H1 (cell line): ENCODE results near the gene CYBA. TPM values are rescaled to one million over a fixed set of nuclear protein-coding genes. Genes with fewer than 3 reads are reported as not detected.

Experiments
- CTCF ChIA-PET: fragments of 300-600 bp; sonication (Branson Sonifier 250); formaldehyde crosslinking; loops from one replicate; lab custom pipeline; 2021; ENCODE audit not compliant: partially characterized antibody; lab: Charles Lee
- POLR2A ChIA-PET: fragments of 300-600 bp; sonication (Branson Sonifier 250); formaldehyde crosslinking; loops from one replicate; lab custom pipeline; 2021; ENCODE audit warnings: inconsistent platforms; ENCODE audit not compliant: partially characterized antibody; lab: Charles Lee
- DNase-seq, 2 experiments: peaks; one replicate each; pipeline versions ENCODE4 v3.0.0 to v3.0.0-alpha.2; 2010 to 2022; ENCODE audit warnings: low spot score in 2 of 2, low read depth in 1 of 2, mixed read lengths in 1 of 2
- FAIRE-seq: peaks from 2 replicates; lab custom pipeline; 2011; peaks lifted over from hg19 to GRCh38; lab: Jason Lieb, UNC
- H2AFZ ChIP-seq: 2 replicates; pipeline ENCODE4 v1.8.1; 2012; ENCODE audit warnings: low read length, inconsistent platforms
- H2AK5ac ChIP-seq: 2 replicates; pipeline ENCODE4 v1.6.1; 2013; ENCODE audit warnings: low read depth, low read length
- H2BK120ac ChIP-seq: replicated peaks from 2 replicates; pipeline ENCODE3; 2013; ENCODE audit warnings: low read depth, low read length, inconsistent platforms
- H2BK12ac ChIP-seq: 2 replicates; pipeline ENCODE4 v1.6.1; 2013; ENCODE audit warnings: low read depth, low read length
- H2BK15ac ChIP-seq: 2 replicates; pipeline ENCODE4 v1.6.1; 2013; ENCODE audit warnings: low read length
- H2BK20ac ChIP-seq: 2 replicates; pipeline ENCODE4 v1.6.1; 2013; ENCODE audit warnings: low read length
- H2BK5ac ChIP-seq: 2 replicates; pipeline ENCODE4 v1.6.1; 2013; ENCODE audit warnings: low read depth, low read length
- H3K14ac ChIP-seq: 2 replicates; pipeline ENCODE4 v1.6.1; 2013; ENCODE audit warnings: inconsistent platforms; ENCODE audit not compliant: insufficient read length
- H3K18ac ChIP-seq: 2 replicates; pipeline ENCODE4 v1.6.1; 2013; ENCODE audit warnings: low read length; ENCODE audit errors: extremely low read depth
- H3K23ac ChIP-seq: 2 replicates; pipeline ENCODE4 v1.6.1; 2013; ENCODE audit warnings: inconsistent platforms; ENCODE audit not compliant: insufficient read length
- H3K23me2 ChIP-seq: 2 replicates; pipeline ENCODE4 v1.6.1; 2013; ENCODE audit warnings: low read depth, low read length
- H3K27ac ChIP-seq: 2 replicates; pipeline ENCODE4 v1.6.1; 2011; ENCODE audit warnings: low read depth, low read length, inconsistent platforms
- H3K27me3 ChIP-seq, 4 experiments: replicated peaks in 1 of 4; 1 replicate in 1 of 4; 2 replicates in 3 of 4; pipeline versions ENCODE4 v1.6.1 to v1.8.1; 2011 to 2013; ENCODE audit warnings: low read length in 3 of 4, mild to moderate bottlenecking in 3 of 4, inconsistent platforms in 2 of 4, mixed read lengths in 2 of 4, moderate library complexity in 1 of 4; ENCODE audit not compliant: control insufficient read depth in 3 of 4, insufficient read depth in 3 of 4; ENCODE audit errors: extremely low read depth in 1 of 4
- H3K36me3 ChIP-seq, 4 experiments: 2 replicates each; pipeline versions ENCODE4 v1.6.1 to v1.8.1; 2011 to 2013; ENCODE audit warnings: mild to moderate bottlenecking in 4 of 4, low read length in 3 of 4, moderate library complexity in 2 of 4, control low read depth in 1 of 4, inconsistent platforms in 1 of 4; ENCODE audit not compliant: insufficient read depth in 4 of 4, control insufficient read depth in 2 of 4
- H3K4ac ChIP-seq: replicated peaks from 2 replicates; pipeline ENCODE3; 2013; ENCODE audit warnings: low read length, low read depth, mixed read lengths, inconsistent platforms; ENCODE audit not compliant: insufficient read length
- H3K4me1 ChIP-seq, 4 experiments: replicated peaks in 1 of 4; 1 replicate in 1 of 4; 2 replicates in 3 of 4; pipeline versions ENCODE4 v1.6.1 to v1.8.1; 2011 to 2013; ENCODE audit warnings: low read length in 3 of 4, inconsistent platforms in 2 of 4, mixed read lengths in 1 of 4; ENCODE audit not compliant: insufficient read depth in 4 of 4, control insufficient read depth in 3 of 4
- H3K4me2 ChIP-seq, 2 experiments: 2 replicates each; pipeline versions ENCODE4 v1.6.1 to v1.8.1; 2011 to 2013; ENCODE audit warnings: low read depth in 2 of 2, low read length in 2 of 2, control low read depth in 1 of 2, inconsistent platforms in 1 of 2, mild to moderate bottlenecking in 1 of 2; ENCODE audit not compliant: insufficient read depth in 1 of 2
- H3K4me3 ChIP-seq, 4 experiments: fragments of 200-600, 300-600 bp in 1 of 4; sonication (generic), shearing (Covaris generic), sonication (Bioruptor Twin) in 1 of 4; 2 replicates each; pipeline versions ENCODE4 v1.5.1 to v1.8.1; 2011 to 2016; ENCODE audit warnings: low read length in 4 of 4, low read depth in 3 of 4, control low read depth in 2 of 4, inconsistent platforms in 2 of 4, mild to moderate bottlenecking in 2 of 4, mixed read lengths in 1 of 4, moderate library complexity in 1 of 4; ENCODE audit not compliant: insufficient read depth in 2 of 4; ENCODE audit errors: extremely low read depth in 1 of 4
- H3K56ac ChIP-seq: replicated peaks from 2 replicates; pipeline ENCODE3; 2013; ENCODE audit warnings: low read depth, mild to moderate bottlenecking, mixed read lengths, low read length, inconsistent platforms; ENCODE audit not compliant: insufficient read length
- H3K79me1 ChIP-seq: 2 replicates; pipeline ENCODE4 v1.6.1; 2013; ENCODE audit warnings: low read depth, low read length, control low read depth
- H3K79me2 ChIP-seq, 2 experiments: 2 replicates each; pipeline versions ENCODE4 v1.6.1 to v1.8.1; 2012 to 2013; ENCODE audit warnings: low read length in 2 of 2, mild to moderate bottlenecking in 2 of 2, inconsistent platforms in 1 of 2; ENCODE audit not compliant: insufficient read depth in 2 of 2, control insufficient read depth in 1 of 2
- H3K9ac ChIP-seq, 4 experiments: replicated peaks in 1 of 4; 1 replicate in 1 of 4; 2 replicates in 3 of 4; pipeline versions ENCODE4 v1.6.1 to v1.8.1; 2011 to 2013; ENCODE audit warnings: low read depth in 3 of 4, low read length in 3 of 4, control low read depth in 2 of 4, mild to moderate bottlenecking in 2 of 4, moderate library complexity in 2 of 4, inconsistent platforms in 1 of 4; ENCODE audit errors: extremely low read depth in 1 of 4
- H3K9me3 ChIP-seq, 2 experiments: 2 replicates each; pipeline versions ENCODE4 v1.6.1 to v1.8.1; 2012 to 2013; ENCODE audit warnings: mild to moderate bottlenecking in 2 of 2, moderate library complexity in 2 of 2, control low read depth in 1 of 2, inconsistent platforms in 1 of 2, low read depth in 1 of 2, low read length in 1 of 2, mixed read lengths in 1 of 2; ENCODE audit not compliant: insufficient read depth in 2 of 2
- H4K20me1 ChIP-seq, 2 experiments: replicated peaks in 1 of 2; 2 replicates each; pipeline versions ENCODE3 to v1.8.1; 2011 to 2013; ENCODE audit warnings: inconsistent platforms in 2 of 2, low read length in 2 of 2, mild to moderate bottlenecking in 1 of 2; ENCODE audit not compliant: insufficient read depth in 2 of 2, control insufficient read depth in 1 of 2
- H4K5ac ChIP-seq: 2 replicates; pipeline ENCODE4 v1.6.1; 2013; ENCODE audit warnings: low read length, low read depth, mixed read lengths, inconsistent platforms; ENCODE audit not compliant: insufficient read length
- H4K8ac ChIP-seq: 2 replicates; pipeline ENCODE4 v1.8.0; 2013; ENCODE audit warnings: mild to moderate bottlenecking, moderate library complexity, low read length, inconsistent platforms; ENCODE audit not compliant: insufficient read depth; ENCODE audit errors: extremely low read depth
- H4K91ac ChIP-seq: replicated peaks from 2 replicates; pipeline ENCODE3; 2013; ENCODE audit warnings: low read length, mixed read lengths, inconsistent platforms; ENCODE audit not compliant: insufficient read length
- ATF3 ChIP-seq: IDR thresholded peaks from 2 replicates; pipeline ENCODE4 v1.6.1; 2011; ENCODE audit warnings: low read depth, mild to moderate bottlenecking, low read length; ENCODE audit not compliant: insufficient read depth
- CTCF ChIP-seq, 3 experiments: IDR thresholded peaks; 1 replicate in 2 of 3; 2 replicates in 1 of 3; pipeline versions ENCODE4 v1.5.1 to v1.6.1; 2011; ENCODE audit warnings: low read length in 3 of 3, mild to moderate bottlenecking in 3 of 3, inconsistent platforms in 2 of 3, low read depth in 1 of 3, moderate library complexity in 1 of 3; ENCODE audit not compliant: insufficient read depth in 1 of 3; ENCODE audit errors: control extremely low read depth in 1 of 3
- GABPA ChIP-seq: IDR thresholded peaks from 2 replicates; pipeline ENCODE4 v1.6.1; 2011; ENCODE audit warnings: mild to moderate bottlenecking, low read length, moderate library complexity, borderline replicate concordance; ENCODE audit not compliant: insufficient read depth
- JUND ChIP-seq: IDR thresholded peaks from 2 replicates; pipeline ENCODE4 v1.6.1; 2011; ENCODE audit warnings: mild to moderate bottlenecking, improper control_type of control experiment, low read length
- MAX ChIP-seq: IDR thresholded peaks from 2 replicates; pipeline ENCODE4 v1.6.1; 2012; ENCODE audit warnings: inconsistent platforms
- RBBP5 ChIP-seq: IDR thresholded peaks from 2 replicates; pipeline ENCODE4 v1.7.1; 2012; ENCODE audit warnings: low read depth, mild to moderate bottlenecking, inconsistent platforms, low read length, moderate library complexity, borderline replicate concordance
- RNF2 ChIP-seq: fragments of 200-900, 300-1000 bp; sonication (generic); IDR thresholded peaks from 2 replicates; pipeline ENCODE4 v1.7.1; 2016; ENCODE audit warnings: borderline replicate concordance, low read depth, mild to moderate bottlenecking, antibody characterized with exemption, low read length; ENCODE audit not compliant: poor library complexity, severe bottlenecking; ENCODE audit errors: missing control alignments
- YY1 ChIP-seq: IDR thresholded peaks from 2 replicates; pipeline ENCODE4 v1.6.1; 2011; ENCODE audit warnings: low read depth, mild to moderate bottlenecking, low read length
- ZNF274 ChIP-seq: IDR thresholded peaks from 2 replicates; pipeline ENCODE4 v1.7.0; 2012; ENCODE audit warnings: low read length, borderline replicate concordance; ENCODE audit errors: extremely low read depth
- WGBS, 2 experiments: shearing (Covaris generic) in 1 of 2; methylation state at CpG; one replicate each; pipeline versions ENCODE4 v1.1.6 to v1.1.7; 2013 to 2015; ENCODE audit warnings: low lambda C conversion rate in 2 of 2, mixed read lengths in 2 of 2, inconsistent platforms in 1 of 2, low coverage in 1 of 2, missing lambda C conversion rate in 1 of 2; ENCODE audit not compliant: insufficient replicate concordance in 2 of 2, insufficient coverage in 1 of 2, insufficient read length in 1 of 2; ENCODE audit errors: extremely low coverage in 1 of 2, missing lambda C conversion rate in 1 of 2; 5-methylcytosine and 5-hydroxymethylcytosine counted together
- polyA plus RNA-seq, 7 experiments: library from polyadenylated mRNA; depleted of rRNA in 3 of 7; stranded (reverse) in 5 of 7; unstranded in 2 of 7; fragments of >200 nt in 5 of 7; fragments of 200-250 nt in 2 of 7; gene quantifications; 1 replicate in 5 of 7; 2 replicates in 1 of 7; 4 replicates in 1 of 7; pipeline versions ENCODE4 v1.2.1 to v1.2.3, GENCODE V29; 2011 to 2013; ENCODE audit warnings: missing spikeins in 2 of 7, mixed read lengths in 2 of 7
- total RNA-seq: library from RNA; stranded (reverse); fragmentation: NEBNext Ultra II Directional; extraction: Animal tissue kit (Norgen Biotek cat#: 25700); gene quantifications from 2 replicates; pipeline ENCODE4 v1.2.1, GENCODE V29; 2021

CYBA gene
- total and polyA plus RNA-seq, 2 of the 8 experiments (the other 6 are each of a cell fraction or from before 2014, with no cell fraction given), result 136 to 254 TPM

GRCh38 chr16:88658714-88659113 lies 7.9 kb upstream of the CYBA start:
- Histone ChIP-seq H3K4me3 (no peak overlapping the region), H3K9me3 (no peaks in the 10 kb centered on the region), H4K5ac (no peak overlapping the region), H3K79me2 (peaks cover 0 to 33% of the 10 kb centered on the region in 2 experiments; a peak in 3 of 4 replicates), H3K56ac (no peak overlapping the region), H3K18ac (no peak overlapping the region), H3K23ac (no peak overlapping the region), H3K9ac (no peak overlapping the region), H3K36me3 (peaks cover 3 to 22% (median 4%) of the 10 kb centered on the region in 4 experiments; a peak in 7 of 8 replicates), H3K23me2 (peaks cover 7% of the 10 kb centered on the region; the same call in 1 of the 2 replicates), H2BK20ac (no peak overlapping the region), H4K91ac (no peak overlapping the region), H2AFZ (no peak overlapping the region), H3K4me1 (peaks cover 0 to 3% (median 0%) of the 10 kb centered on the region in 4 experiments; a peak in 2 of 7 replicates), H3K4me2 (no peak overlapping the region), H3K4ac (no peak overlapping the region), H4K8ac (no peak overlapping the region), H3K79me1 (peaks cover 2% of the 10 kb centered on the region; the same call in 1 of the 2 replicates), H4K20me1 (peaks cover 2 to 27% of the 10 kb centered on the region in 2 experiments), H2BK120ac (no peak overlapping the region), H3K14ac (no peak overlapping the region), H3K27ac (no peak overlapping the region), H3K27me3 (no peaks in the 10 kb centered on the region), H2BK12ac (no peak overlapping the region), H2BK5ac (no peak overlapping the region), H2AK5ac (no peak overlapping the region), H2BK15ac (no peak overlapping the region)
- DNase-seq (no peak), FAIRE-seq (no peak)
- WGBS, 2 experiments, result 91% methylated on average over 9 of the region's 15 CpGs; no CpG with 5 or more reads in 1 of the 2 experiments
- ChIA-PET CTCF (interaction anchor here (1.2 to 1.5 kb wide), 3 partner anchors 14 to 27 kb away, joined by 3 to 5 read pairs (median 4); no protein-coding TSS in a partner anchor), POLR2A (interaction anchor here (2.3 kb wide), 1 partner anchor 12 kb away, joined by 6 read pairs; no protein-coding TSS in a partner anchor)
- no peak for TF ChIP-seq GABPA
- no peak for TF ChIP-seq JUND
- no peak for TF ChIP-seq CTCF (IDR thresholded peaks at IDR 0.05; ENCODE audit: control extremely low read depth in 1 of 3, insufficient read depth in 1 of 3, low read depth in 1 of 3, low read length in 3 of 3)
- no peak for TF ChIP-seq RBBP5
- TF ChIP-seq RNF2, result no peak
- no peak for TF ChIP-seq MAX
- TF ChIP-seq YY1, result no peak
- no peak for TF ChIP-seq ATF3
- no peak for TF ChIP-seq ZNF274
